GM23248 (cell line): Measurements from ENCODE around the gene TAF8. TPM values are rescaled to one million over a fixed set of nuclear protein-coding genes. Genes with fewer than 3 reads are reported as not detected.

ENCODE experiments used
- DNase-seq: peaks from one replicate; pipeline ENCODE4 v3.0.0-alpha.2; 2015
- H2AFZ ChIP-seq: fragments of 200-600 bp; sonication (generic); 2 replicates; pipeline ENCODE4 v1.6.1; 2016; ENCODE audit warnings: antibody characterized with exemption
- H3F3A ChIP-seq: fragments of 200-600 bp; sonication (generic); 2 replicates; pipeline ENCODE4 v1.6.1; 2016; ENCODE audit warnings: mild to moderate bottlenecking, antibody characterized with exemption, mixed run types; ENCODE audit not compliant: insufficient read depth
- H3K27ac ChIP-seq: fragments of 200-600 bp; sonication (generic); 2 replicates; pipeline ENCODE4 v1.5.1; 2016; ENCODE audit warnings: mild to moderate bottlenecking
- H3K27me3 ChIP-seq: fragments of 200-600 bp; sonication (generic); replicated peaks from 2 replicates; pipeline ENCODE4 v1.6.1; 2016; ENCODE audit warnings: mild to moderate bottlenecking; ENCODE audit not compliant: insufficient read depth
- H3K36me3 ChIP-seq: fragments of 200-600 bp; sonication (generic); 2 replicates; pipeline ENCODE4 v1.6.1; 2016; ENCODE audit warnings: low read depth, mild to moderate bottlenecking
- H3K4me1 ChIP-seq: fragments of 200-600 bp; sonication (generic); 2 replicates; pipeline ENCODE4 v1.6.1; 2016; ENCODE audit warnings: mild to moderate bottlenecking; ENCODE audit not compliant: insufficient read depth
- H3K4me2 ChIP-seq: fragments of 200-600 bp; sonication (generic); one replicate; pipeline ENCODE4 v1.6.1; 2016; ENCODE audit warnings: mild to moderate bottlenecking; ENCODE audit not compliant: unreplicated experiment
- H3K4me3 ChIP-seq: fragments of 200-600 bp; sonication (generic); 2 replicates; pipeline ENCODE4 v1.5.1; 2016; ENCODE audit warnings: mild to moderate bottlenecking
- H3K79me2 ChIP-seq: fragments of 200-600 bp; sonication (generic); 2 replicates; pipeline ENCODE4 v1.6.1; 2016; ENCODE audit warnings: mild to moderate bottlenecking; ENCODE audit not compliant: insufficient read depth
- H3K9ac ChIP-seq: fragments of 200-600 bp; sonication (generic); 2 replicates; pipeline ENCODE4 v1.6.1; 2016; ENCODE audit warnings: mild to moderate bottlenecking
- H3K9me2 ChIP-seq: fragments of 200-600 bp; sonication (generic); 2 replicates; pipeline ENCODE4 v1.6.1; 2016; ENCODE audit warnings: mixed run types, mild to moderate bottlenecking, moderate library complexity; ENCODE audit not compliant: insufficient read depth
- H3K9me3 ChIP-seq: fragments of 200-600 bp; sonication (generic); one replicate; pipeline ENCODE4 v1.6.1; 2017; ENCODE audit warnings: low read depth
- H4K20me1 ChIP-seq: fragments of 200-600 bp; sonication (generic); 2 replicates; pipeline ENCODE4 v1.6.0; 2016; ENCODE audit not compliant: insufficient read depth
- EZH2 ChIP-seq: fragments of 200-600 bp; sonication (generic); IDR thresholded peaks from 2 replicates; pipeline ENCODE4 v1.6.1; 2018; ENCODE audit warnings: antibody characterized with exemption, mild to moderate bottlenecking; ENCODE audit not compliant: insufficient read depth, poor library complexity, severe bottlenecking
- EZH2phosphoT487 ChIP-seq: fragments of 200-600 bp; sonication (generic); IDR thresholded peaks from 2 replicates; pipeline ENCODE4 v1.6.1; 2018; ENCODE audit warnings: antibody characterized with exemption, moderate library complexity, mild to moderate bottlenecking, low read depth; ENCODE audit not compliant: insufficient read depth
- WGBS, 2 experiments: methylation state at CpG; one replicate each; pipeline ENCODE4 v1.1.6; 2015 to 2017; ENCODE audit warnings: low lambda C conversion rate in 2 of 2, low coverage in 1 of 2; ENCODE audit errors: missing lambda C conversion rate in 2 of 2; 5-methylcytosine and 5-hydroxymethylcytosine counted together
- in situ Hi-C: fragments of 300-500 bp; cut with MboI; formaldehyde crosslinking; loops from 2 replicates; pipeline ENCODE4 v1.15.0; 2020
- polyA plus RNA-seq: library from polyadenylated mRNA; unstranded; fragments of >200 nt; fragmentation: Nextera tagmentation; extraction: Ambion mirVana; gene quantifications from 2 replicates; pipeline ENCODE4 v1.2.1, GENCODE V29; 2016
- total RNA-seq: library from RNA; depleted of rRNA; stranded (reverse); fragments of >200 nt; shearing (Covaris generic); gene quantifications from 2 replicates; pipeline ENCODE4 v1.2.3, GENCODE V29; 2014

TAF8 gene
- total and polyA plus RNA-seq, 2 experiments from 2014 or later = 7.4 to 8.6 TPM

- Histone ChIP-seq H3K27ac (no peak overlapping the region), H3K27me3 (no peaks in the 10 kb centered on the region), H3K4me2 (no peak overlapping the region), H3K4me1 (no peaks in the 10 kb centered on the region), H2AFZ (no peak overlapping the region), H3K36me3 (no peaks in the 10 kb centered on the region; the same call in 1 of the 2 replicates), H3K4me3 (no peak overlapping the region), H3F3A (no peaks in the 10 kb centered on the region), H3K9me3 (no peaks in the 10 kb centered on the region), H3K9ac (no peak overlapping the region), H3K79me2 (no peaks in the 10 kb centered on the region), H4K20me1 (no peaks in the 10 kb centered on the region), H3K9me2 (no peaks in the 10 kb centered on the region)
- 91 to 92% methylated on average over 6 to 10 of the region's 10 CpGs for WGBS, 2 experiments
- in situ Hi-C loops = loop anchor here (5.0 to 10.0 kb wide), 2 partner anchors 87 to 465 kb away; no protein-coding TSS in a partner anchor
- DNase-seq = no peak
- TF ChIP-seq EZH2 = no peak
- TF ChIP-seq EZH2phosphoT487 = no peak
These were observed 29.7 kb downstream of the TAF8 start for GRCh38 chr6:42079941-42080464.

GRCh38 chr6:42083530-42083929, 33.2 kb downstream of the TAF8 start:
- H3K4me1 ChIP-seq = no peaks in the 10 kb centered on the region
- H3K27me3 ChIP-seq = no peaks in the 10 kb centered on the region
- H3K79me2 ChIP-seq = no peaks in the 10 kb centered on the region
- H3K4me2 ChIP-seq = no peak overlapping the region
- no peaks in the 10 kb centered on the region for H3K36me3 ChIP-seq
- H3K9me2 ChIP-seq = no peaks in the 10 kb centered on the region
- in situ Hi-C loops = no loop called here
- no peaks in the 10 kb centered on the region for H4K20me1 ChIP-seq
- no peaks in the 10 kb centered on the region for H3F3A ChIP-seq
- 96 to 99% methylated on average over 5 of the region's 5 CpGs for WGBS, 2 experiments
- H3K9me3 ChIP-seq = no peaks in the 10 kb centered on the region
- H3K4me3 ChIP-seq = no peak overlapping the region
- no peak overlapping the region for H3K27ac ChIP-seq
- TF ChIP-seq EZH2 (no peak), EZH2phosphoT487 (no peak)
- H3K9ac ChIP-seq = no peak overlapping the region
- H2AFZ ChIP-seq = no peak overlapping the region
- no peak for DNase-seq

- TF ChIP-seq EZH2phosphoT487 (no peak), EZH2 (no peak)
- Histone ChIP-seq H3K4me3 (no peak overlapping the region), H3K27ac (no peak overlapping the region), H3K4me2 (no peak overlapping the region), H3K9me2 (no peaks in the 10 kb centered on the region), H3K27me3 (no peaks in the 10 kb centered on the region), H3K36me3 (no peaks in the 10 kb centered on the region), H3K4me1 (no peaks in the 10 kb centered on the region), H4K20me1 (no peaks in the 10 kb centered on the region), H3K9me3 (no peaks in the 10 kb centered on the region), H3K79me2 (no peaks in the 10 kb centered on the region), H3F3A (no peaks in the 10 kb centered on the region), H2AFZ (no peak overlapping the region), H3K9ac (no peak overlapping the region)
- in situ Hi-C loops = no loop called here
- no peak for DNase-seq
- WGBS, 2 experiments = 91 to 93% methylated on average over 5 of the region's 5 CpGs
These were observed 34.6 kb downstream of the TAF8 start for GRCh38 chr6:42084889-42085288.

GRCh38 chr6:42086046-42087035, 36.0 kb downstream of the TAF8 start:
- H2AFZ ChIP-seq = no peak overlapping the region
- no peak overlapping the region for H3K27ac ChIP-seq
- no peak overlapping the region for H3K4me2 ChIP-seq
- no peaks in the 10 kb centered on the region for H3K9me3 ChIP-seq
- no peaks in the 10 kb centered on the region for H3K9me2 ChIP-seq
- H3K4me1 ChIP-seq = no peaks in the 10 kb centered on the region
- WGBS, 2 experiments = 90 to 93% methylated on average over 22 of the region's 22 CpGs
- H3K9ac ChIP-seq = no peak overlapping the region
- H3K27me3 ChIP-seq = no peaks in the 10 kb centered on the region
- H3K36me3 ChIP-seq = no peaks in the 10 kb centered on the region
- H3K79me2 ChIP-seq = no peaks in the 10 kb centered on the region
- no peak for TF ChIP-seq EZH2
- TF ChIP-seq EZH2phosphoT487 = no peak
- H3K4me3 ChIP-seq = no peak overlapping the region
- in situ Hi-C loops = no loop called here
- H4K20me1 ChIP-seq = no peaks in the 10 kb centered on the region
- no peaks in the 10 kb centered on the region for H3F3A ChIP-seq
- DNase-seq = peak; percentile 19
